ENCODE measurements around the gene SMG6.

SMG6 gene

GRCh38 chr17:2186937-2187336, 116.6 kb downstream of the SMG6 start:
- in situ Hi-C loops (cut with MboI; ENCODE audit: low sequenced_read_pairs, unreplicated experiment) = no loop called here
- no peak for DNase-seq (ENCODE audit: low spot score)
- TF ChIP-seq CTCF (IDR thresholded peaks at IDR 0.05; ENCODE audit: borderline replicate concordance, control extremely low read depth, extremely low read depth, insufficient read depth, missing control alignments) = no peak

GRCh38 chr17:2184993-2185931, 118.3 kb downstream of the SMG6 start:
- in situ Hi-C loops (cut with MboI; ENCODE audit: low sequenced_read_pairs, unreplicated experiment) = no loop called here
- no peak for TF ChIP-seq CTCF (IDR thresholded peaks at IDR 0.05; ENCODE audit: borderline replicate concordance, control extremely low read depth, extremely low read depth, insufficient read depth, missing control alignments)
- no peak for DNase-seq (ENCODE audit: low spot score)

- no peak for DNase-seq (ENCODE audit: low spot score)
- in situ Hi-C loops (cut with MboI; ENCODE audit: low sequenced_read_pairs, unreplicated experiment) = no loop called here
- TF ChIP-seq CTCF (IDR thresholded peaks at IDR 0.05; ENCODE audit: borderline replicate concordance, control extremely low read depth, extremely low read depth, insufficient read depth, missing control alignments) = no peak
These were observed 120.2 kb downstream of the SMG6 start for GRCh38 chr17:2183346-2183745.

GRCh38 chr17:2181897-2182448, 121.6 kb downstream of the SMG6 start:
- in situ Hi-C loops (cut with MboI; ENCODE audit: low sequenced_read_pairs, unreplicated experiment) = no loop called here
- DNase-seq (ENCODE audit: low spot score) = no peak
- TF ChIP-seq CTCF (IDR thresholded peaks at IDR 0.05; ENCODE audit: borderline replicate concordance, control extremely low read depth, extremely low read depth, insufficient read depth, missing control alignments) = no peak

- in situ Hi-C loops (cut with MboI; ENCODE audit: low sequenced_read_pairs, unreplicated experiment) = no loop called here
- no peak for DNase-seq (ENCODE audit: low spot score)
- TF ChIP-seq CTCF (IDR thresholded peaks at IDR 0.05; ENCODE audit: borderline replicate concordance, control extremely low read depth, extremely low read depth, insufficient read depth, missing control alignments) = no peak
These were observed 122.2 kb downstream of the SMG6 start for GRCh38 chr17:2181206-2181896.

- DNase-seq (ENCODE audit: low spot score) = no peak
- TF ChIP-seq CTCF (IDR thresholded peaks at IDR 0.05; ENCODE audit: borderline replicate concordance, control extremely low read depth, extremely low read depth, insufficient read depth, missing control alignments) = no peak
- in situ Hi-C loops (cut with MboI; ENCODE audit: low sequenced_read_pairs, unreplicated experiment) = no loop called here
These were observed 122.8 kb downstream of the SMG6 start for GRCh38 chr17:2180768-2181167.

Measured in GM13976 (cell line).